GM19455 (cell line): ENCODE data around the gene WASL.

Experiments
- ATAC-seq: cut with Tn5 transposase; IDR thresholded peaks from one replicate; pipeline ENCODE4 v1.9.1; 2021; ENCODE audit not compliant: unreplicated experiment

WASL gene

GRCh38 chr7:123662293-123662692 is 86.5 kb downstream of the WASL start:
- no peak for ATAC-seq

GRCh38 chr7:123661765-123662164 is 87.0 kb downstream of the WASL start:
- ATAC-seq: no peak

- ATAC-seq: no peak
Measured at GRCh38 chr7:123660514-123661354, 88.1 kb downstream of the WASL start.

GRCh38 chr7:123658023-123658422 is 90.8 kb downstream of the WASL start:
- no peak for ATAC-seq

- ATAC-seq: no peak
Measured at GRCh38 chr7:123657304-123657685, 91.5 kb downstream of the WASL start.

- ATAC-seq: no peak
Measured at GRCh38 chr7:123656544-123657303, 92.1 kb downstream of the WASL start.

- no peak for ATAC-seq
Measured at GRCh38 chr7:123655614-123656013, 93.2 kb downstream of the WASL start, which contains the start of gene LMOD2. Gene LMOD2, plus strand, starts transcription at chr7:123655866. Its CDS starts 98 bp downstream, at chr7:123655964.

- ATAC-seq: no peak
Measured at GRCh38 chr7:123653162-123653561, 95.6 kb downstream of the WASL start.

- ATAC-seq: no peak
Measured at GRCh38 chr7:123652406-123652805, 96.4 kb downstream of the WASL start.

- no peak for ATAC-seq
Measured at GRCh38 chr7:123650595-123650994, 98.2 kb downstream of the WASL start.

- ATAC-seq: no peak
Measured at GRCh38 chr7:123649964-123650363, 98.8 kb downstream of the WASL start.

GRCh38 chr7:123647106-123647730 is 101.6 kb downstream of the WASL start:
- no peak for ATAC-seq

- no peak for ATAC-seq
Measured at GRCh38 chr7:123645516-123645915, 103.3 kb downstream of the WASL start.

- no peak for ATAC-seq
Measured at GRCh38 chr7:123643495-123644441, 105.0 kb downstream of the WASL start.

- ATAC-seq: no peak
Measured at GRCh38 chr7:123641901-123642300, 106.9 kb downstream of the WASL start.

- ATAC-seq: no peak
Measured at GRCh38 chr7:123640583-123640982, 108.2 kb downstream of the WASL start.

- no peak for ATAC-seq
Measured at GRCh38 chr7:123639631-123640030, 109.2 kb downstream of the WASL start.

- no peak for ATAC-seq
Measured at GRCh38 chr7:123637878-123638277, 110.9 kb downstream of the WASL start.

GRCh38 chr7:123637203-123637602 is 111.6 kb downstream of the WASL start:
- no peak for ATAC-seq

- ATAC-seq: peak; percentile 55
Measured at GRCh38 chr7:123635551-123636359, 113.0 kb downstream of the WASL start.
